ENCODE measurements around the gene PLCL2. TPM values are rescaled to one million over a fixed set of nuclear protein-coding genes. Genes with fewer than 3 reads are reported as not detected.

The PLCL2 gene
- polyA plus RNA-seq, 1 experiment, result 0.94 TPM

GRCh38 chr3:17065315-17065714, 180.6 kb downstream of the PLCL2 start:
- Histone ChIP-seq H3K4me3 (ENCODE audit: low read depth, low read length) (no peak overlapping the region), H3K27me3 (ENCODE audit: control insufficient read depth, insufficient read depth, low read length) (no peaks in the 10 kb centered on the region)
- CTCF ChIA-PET, result no interaction called here

GRCh38 chr3:17065881-17066280, 181.1 kb downstream of the PLCL2 start:
- Histone ChIP-seq H3K4me3 (ENCODE audit: low read depth, low read length) (no peak overlapping the region), H3K27me3 (ENCODE audit: control insufficient read depth, insufficient read depth, low read length) (no peaks in the 10 kb centered on the region), H3K9me3 (ENCODE audit: control insufficient read depth, insufficient read depth, low read length) (no peaks in the 10 kb centered on the region), H3K27ac (ENCODE audit: low read depth, low read length) (no peak overlapping the region)
- no peak for DNase-seq (ENCODE audit: low read depth, low spot score)
- POLR2A ChIA-PET, result no interaction called here
- CTCF ChIA-PET, result no interaction called here
- no peak for TF ChIP-seq CTCF (IDR thresholded peaks at IDR 0.05; ENCODE audit: low read depth, low read length)

More at GRCh38 chr3:17065315-17065714, 180.6 kb downstream of the PLCL2 start:
- no peak for TF ChIP-seq CTCF (IDR thresholded peaks at IDR 0.05; ENCODE audit: low read depth, low read length)
- H3K27ac ChIP-seq (ENCODE audit: low read depth, low read length), result no peak overlapping the region
- POLR2A ChIA-PET, result no interaction called here
- no peak for DNase-seq (ENCODE audit: low read depth, low spot score)
- no peaks in the 10 kb centered on the region for H3K9me3 ChIP-seq (ENCODE audit: control insufficient read depth, insufficient read depth, low read length)

GRCh38 chr3:17069754-17070153, 185.0 kb downstream of the PLCL2 start:
- ChIA-PET CTCF (no interaction called here), POLR2A (no interaction called here)
- Histone ChIP-seq H3K4me3 (ENCODE audit: low read depth, low read length) (no peak overlapping the region), H3K27ac (ENCODE audit: low read depth, low read length) (no peak overlapping the region), H3K9me3 (ENCODE audit: control insufficient read depth, insufficient read depth, low read length) (no peaks in the 10 kb centered on the region), H3K27me3 (ENCODE audit: control insufficient read depth, insufficient read depth, low read length) (no peaks in the 10 kb centered on the region)
- DNase-seq (ENCODE audit: low read depth, low spot score), result no peak
- TF ChIP-seq CTCF (IDR thresholded peaks at IDR 0.05; ENCODE audit: low read depth, low read length), result no peak

GRCh38 chr3:17070161-17070959, 185.6 kb downstream of the PLCL2 start:
- DNase-seq (ENCODE audit: low read depth, low spot score), result no peak
- Histone ChIP-seq H3K27ac (ENCODE audit: low read depth, low read length) (no peak overlapping the region), H3K27me3 (ENCODE audit: control insufficient read depth, insufficient read depth, low read length) (no peaks in the 10 kb centered on the region), H3K9me3 (ENCODE audit: control insufficient read depth, insufficient read depth, low read length) (no peaks in the 10 kb centered on the region), H3K4me3 (ENCODE audit: low read depth, low read length) (no peak overlapping the region)
- POLR2A ChIA-PET, result no interaction called here
- CTCF ChIA-PET, result no interaction called here
- TF ChIP-seq CTCF (IDR thresholded peaks at IDR 0.05; ENCODE audit: low read depth, low read length), result no peak

- Histone ChIP-seq H3K27me3 (ENCODE audit: control insufficient read depth, insufficient read depth, low read length) (no peaks in the 10 kb centered on the region), H3K9me3 (ENCODE audit: control insufficient read depth, insufficient read depth, low read length) (no peaks in the 10 kb centered on the region), H3K27ac (ENCODE audit: low read depth, low read length) (no peak overlapping the region), H3K4me3 (ENCODE audit: low read depth, low read length) (no peak overlapping the region)
- ChIA-PET POLR2A (no interaction called here), CTCF (interaction anchor here (0.9 kb wide), 1 partner anchor 9 kb away, joined by 3 read pairs; no protein-coding TSS in a partner anchor)
- no peak for DNase-seq (ENCODE audit: low read depth, low spot score)
- TF ChIP-seq CTCF (IDR thresholded peaks at IDR 0.05; ENCODE audit: low read depth, low read length), result no peak
Measured at GRCh38 chr3:17074559-17074958, 189.8 kb downstream of the PLCL2 start.

Data from AG04450 (cell line).